B cell (primary cell): ENCODE measurements around the gene TCP1.

Experiments used
- EZH2 ChIP-seq: IDR thresholded peaks from 2 replicates; pipeline ENCODE4 v1.6.1; 2012; ENCODE audit warnings: borderline replicate concordance, low read depth, mild to moderate bottlenecking, moderate library complexity, low read length; ENCODE audit not compliant: insufficient read depth, poor library complexity, severe bottlenecking
- TF ChIP-seq, protein P1 (sequence below): fragments of 200-600 bp; IDR thresholded peaks from one replicate; pipeline ENCODE4 v1.8.0; 2022; ENCODE audit warnings: antibody characterized with exemption, mild to moderate bottlenecking

DNA sequence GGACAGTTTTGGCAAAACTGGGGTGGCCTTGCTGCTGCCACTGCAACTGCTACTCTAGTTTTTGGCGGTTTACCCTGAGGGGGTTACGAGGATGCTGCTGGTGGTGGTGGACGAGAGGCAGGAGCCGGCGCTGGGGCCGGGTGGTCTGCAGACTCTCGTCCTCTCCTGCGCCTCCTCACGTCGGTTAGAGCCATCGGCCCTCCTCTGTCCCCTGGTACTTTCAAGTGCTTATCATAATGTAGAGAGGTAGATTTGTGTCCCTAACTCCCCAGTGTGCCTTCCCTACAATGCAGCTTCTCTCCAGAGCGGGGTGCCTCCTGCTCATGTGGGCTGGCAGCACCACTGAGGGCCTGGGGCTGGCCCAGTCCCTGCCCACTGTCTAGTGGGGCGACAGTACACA, 36.6 kb upstream of the TCP1 start:
- TF ChIP-seq, protein P1, sequence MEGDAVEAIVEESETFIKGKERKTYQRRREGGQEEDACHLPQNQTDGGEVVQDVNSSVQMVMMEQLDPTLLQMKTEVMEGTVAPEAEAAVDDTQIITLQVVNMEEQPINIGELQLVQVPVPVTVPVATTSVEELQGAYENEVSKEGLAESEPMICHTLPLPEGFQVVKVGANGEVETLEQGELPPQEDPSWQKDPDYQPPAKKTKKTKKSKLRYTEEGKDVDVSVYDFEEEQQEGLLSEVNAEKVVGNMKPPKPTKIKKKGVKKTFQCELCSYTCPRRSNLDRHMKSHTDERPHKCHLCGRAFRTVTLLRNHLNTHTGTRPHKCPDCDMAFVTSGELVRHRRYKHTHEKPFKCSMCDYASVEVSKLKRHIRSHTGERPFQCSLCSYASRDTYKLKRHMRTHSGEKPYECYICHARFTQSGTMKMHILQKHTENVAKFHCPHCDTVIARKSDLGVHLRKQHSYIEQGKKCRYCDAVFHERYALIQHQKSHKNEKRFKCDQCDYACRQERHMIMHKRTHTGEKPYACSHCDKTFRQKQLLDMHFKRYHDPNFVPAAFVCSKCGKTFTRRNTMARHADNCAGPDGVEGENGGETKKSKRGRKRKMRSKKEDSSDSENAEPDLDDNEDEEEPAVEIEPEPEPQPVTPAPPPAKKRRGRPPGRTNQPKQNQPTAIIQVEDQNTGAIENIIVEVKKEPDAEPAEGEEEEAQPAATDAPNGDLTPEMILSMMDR, result no peak
- no peak for TF ChIP-seq EZH2
